Natural killer cell (primary cell): ENCODE measurements around the gene AMELX. TPM values are rescaled to one million over a fixed set of nuclear protein-coding genes. Genes with fewer than 3 reads are reported as not detected.

Source experiments
- ATAC-seq, 3 donors: fragments of 150-1000 bp in 2 of 3; fragments of 200-7000 bp in 1 of 3; cut with Tn5 transposase; 1 replicate in 1 of 3; 2 replicates in 2 of 3; pipeline ENCODE4 v1.10.0; 2021; ENCODE audit warnings: mild to moderate bottlenecking in 2 of 3, moderate library complexity in 2 of 3
- DNase-seq, 2 donors: peaks; one replicate each; pipeline versions ENCODE4 v3.0.0 to v3.0.0-alpha.2; 2013 to 2021; ENCODE audit warnings: mixed read lengths in 1 of 2
- H3K27ac ChIP-seq: one replicate; pipeline ENCODE4 v1.5.1; 2013; ENCODE audit warnings: mild to moderate bottlenecking, low read length
- H3K27me3 ChIP-seq: one replicate; pipeline ENCODE4 v1.6.1; 2013; ENCODE audit warnings: low read length; ENCODE audit not compliant: control insufficient read depth, insufficient read depth
- H3K36me3 ChIP-seq: one replicate; pipeline ENCODE4 v1.6.1; 2013; ENCODE audit warnings: low read length; ENCODE audit not compliant: control insufficient read depth, insufficient read depth
- H3K4me1 ChIP-seq: one replicate; pipeline ENCODE4 v1.6.1; 2013; ENCODE audit warnings: low read length; ENCODE audit not compliant: control insufficient read depth, insufficient read depth
- H3K4me3 ChIP-seq: one replicate; pipeline ENCODE4 v1.5.1; 2013; ENCODE audit warnings: low read length
- H3K9me3 ChIP-seq: one replicate; pipeline ENCODE4 v1.6.1; 2013; ENCODE audit warnings: low read length; ENCODE audit not compliant: control insufficient read depth, insufficient read depth
- H3K27ac Mint-ChIP-seq, 2 donors: one replicate each; pipeline ENCODE4 v1.8.0; 2022; ENCODE audit warnings: mild to moderate bottlenecking in 2 of 2, mixed read lengths in 2 of 2, moderate library complexity in 1 of 2
- H3K27me3 Mint-ChIP-seq, 2 donors: one replicate each; pipeline ENCODE4 v1.8.0; 2022; ENCODE audit warnings: low read depth in 2 of 2, mixed read lengths in 2 of 2
- H3K36me3 Mint-ChIP-seq: one replicate; pipeline ENCODE4 v1.8.0; 2022; ENCODE audit warnings: mixed read lengths
- H3K4me1 Mint-ChIP-seq, 2 donors: one replicate each; pipeline ENCODE4 v1.8.0; 2022; ENCODE audit warnings: mixed read lengths in 2 of 2
- H3K4me3 Mint-ChIP-seq: one replicate; pipeline ENCODE4 v1.8.0; 2022; ENCODE audit warnings: mild to moderate bottlenecking, moderate library complexity, mixed read lengths
- H3K9me3 Mint-ChIP-seq, 2 donors: one replicate each; pipeline ENCODE4 v1.8.0; 2022; ENCODE audit warnings: mixed read lengths in 2 of 2
- WGBS: methylation state at CpG from one replicate; pipeline ENCODE4 v1.1.7; 2013; ENCODE audit warnings: missing lambda C conversion rate; ENCODE audit not compliant: insufficient coverage; 5-methylcytosine and 5-hydroxymethylcytosine counted together
- intact Hi-C: fragments of 100-400 bp; cut with micrococcal nuclease; formaldehyde crosslinking; loops from one replicate; pipeline ENCODE4 v1.14.2; 2022
- total RNA-seq, 4 donors: library from RNA; stranded (reverse); fragments of 120-200 nt in 1 of 4; gene quantifications; one replicate each; pipeline versions ENCODE4 v1.2.3 to v1.2.4, GENCODE V29; 2013 to 2022
- TF ChIP-seq, protein P1 (sequence below): fragments of 200-600 bp; IDR thresholded peaks from one replicate; pipeline ENCODE4 v1.8.0; 2022; ENCODE audit warnings: antibody characterized with exemption

The AMELX gene
- total RNA-seq, 3 donors from 2014 or later (not counting 1 experiment from before 2014, with no cell fraction given) = not detected

DNA sequence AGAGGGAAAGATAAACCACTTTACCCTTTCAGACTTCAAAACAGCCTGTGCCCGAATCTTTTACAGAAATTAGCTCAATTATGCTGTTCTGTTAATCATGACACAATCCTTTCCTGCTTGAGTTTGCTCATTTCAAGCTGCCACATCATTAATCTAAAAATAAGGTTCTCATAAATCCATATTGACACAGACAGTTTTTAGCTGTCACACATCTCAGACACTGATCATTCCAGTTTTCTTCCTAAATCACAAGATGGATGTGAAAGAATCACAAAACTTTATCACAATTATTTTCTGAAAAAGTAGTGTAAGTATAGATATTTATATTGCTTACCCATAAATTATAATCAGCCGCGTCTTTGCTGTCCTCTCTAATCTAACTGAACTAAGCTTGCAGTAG is 27.9 kb upstream of the AMELX start:
- TF ChIP-seq, protein P1, sequence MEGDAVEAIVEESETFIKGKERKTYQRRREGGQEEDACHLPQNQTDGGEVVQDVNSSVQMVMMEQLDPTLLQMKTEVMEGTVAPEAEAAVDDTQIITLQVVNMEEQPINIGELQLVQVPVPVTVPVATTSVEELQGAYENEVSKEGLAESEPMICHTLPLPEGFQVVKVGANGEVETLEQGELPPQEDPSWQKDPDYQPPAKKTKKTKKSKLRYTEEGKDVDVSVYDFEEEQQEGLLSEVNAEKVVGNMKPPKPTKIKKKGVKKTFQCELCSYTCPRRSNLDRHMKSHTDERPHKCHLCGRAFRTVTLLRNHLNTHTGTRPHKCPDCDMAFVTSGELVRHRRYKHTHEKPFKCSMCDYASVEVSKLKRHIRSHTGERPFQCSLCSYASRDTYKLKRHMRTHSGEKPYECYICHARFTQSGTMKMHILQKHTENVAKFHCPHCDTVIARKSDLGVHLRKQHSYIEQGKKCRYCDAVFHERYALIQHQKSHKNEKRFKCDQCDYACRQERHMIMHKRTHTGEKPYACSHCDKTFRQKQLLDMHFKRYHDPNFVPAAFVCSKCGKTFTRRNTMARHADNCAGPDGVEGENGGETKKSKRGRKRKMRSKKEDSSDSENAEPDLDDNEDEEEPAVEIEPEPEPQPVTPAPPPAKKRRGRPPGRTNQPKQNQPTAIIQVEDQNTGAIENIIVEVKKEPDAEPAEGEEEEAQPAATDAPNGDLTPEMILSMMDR = no peak
- no peak overlapping the region for H3K27ac ChIP-seq
- 50% methylated on average over 1 of the region's 3 CpGs for WGBS
- Mint-ChIP-seq H3K4me3 (no peak overlapping the region), H3K4me1 (no peaks in the 10 kb centered on the region), H3K27ac (no peak overlapping the region), H3K36me3 (no peaks in the 10 kb centered on the region), H3K9me3 (peaks cover 0 to 2% of the 10 kb centered on the region in 2 donors), H3K27me3 (no peaks in the 10 kb centered on the region)
- no peaks in the 10 kb centered on the region for H3K9me3 ChIP-seq
- ATAC-seq (no peak), DNase-seq (no peak)
- no peaks in the 10 kb centered on the region for H3K36me3 ChIP-seq
- intact Hi-C loops = no loop called here
- H3K4me3 ChIP-seq = no peak overlapping the region
- H3K27me3 ChIP-seq = no peaks in the 10 kb centered on the region
- H3K4me1 ChIP-seq = no peaks in the 10 kb centered on the region

DNA sequence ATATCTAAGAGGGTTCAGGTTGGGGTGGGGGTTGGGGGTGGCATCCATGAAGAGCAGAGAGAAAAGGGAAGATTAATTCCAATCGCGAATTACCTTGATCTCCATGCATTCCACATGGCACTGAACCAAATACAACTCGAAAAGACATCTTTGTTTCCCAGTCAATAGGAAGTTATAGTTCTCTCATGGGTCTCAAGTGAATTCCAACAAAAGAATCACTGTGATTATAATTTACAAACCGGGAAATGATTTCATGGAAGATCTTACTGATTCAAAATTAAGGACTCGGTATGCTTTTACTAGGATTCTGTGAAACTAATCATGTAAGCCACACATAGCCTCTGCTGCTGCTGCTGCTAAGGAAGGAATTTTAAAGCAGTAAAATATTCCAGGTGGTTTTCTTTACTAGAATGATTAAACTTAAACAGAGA is 26.6 kb upstream of the AMELX start:
- Mint-ChIP-seq H3K27ac (no peak overlapping the region), H3K4me1 (no peaks in the 10 kb centered on the region), H3K9me3 (peaks cover 0 to 2% of the 10 kb centered on the region in 2 donors), H3K27me3 (no peaks in the 10 kb centered on the region), H3K36me3 (no peaks in the 10 kb centered on the region), H3K4me3 (no peak overlapping the region)
- WGBS = no CpG with 5 or more reads among the region's 5 CpGs
- H3K4me3 ChIP-seq = no peak overlapping the region
- no peaks in the 10 kb centered on the region for H3K27me3 ChIP-seq
- no peaks in the 10 kb centered on the region for H3K36me3 ChIP-seq
- TF ChIP-seq, protein P1 = no peak
- ATAC-seq (no peak), DNase-seq (no peak)
- intact Hi-C loops = no loop called here
- H3K27ac ChIP-seq = no peak overlapping the region
- H3K4me1 ChIP-seq = no peaks in the 10 kb centered on the region
- no peaks in the 10 kb centered on the region for H3K9me3 ChIP-seq

DNA sequence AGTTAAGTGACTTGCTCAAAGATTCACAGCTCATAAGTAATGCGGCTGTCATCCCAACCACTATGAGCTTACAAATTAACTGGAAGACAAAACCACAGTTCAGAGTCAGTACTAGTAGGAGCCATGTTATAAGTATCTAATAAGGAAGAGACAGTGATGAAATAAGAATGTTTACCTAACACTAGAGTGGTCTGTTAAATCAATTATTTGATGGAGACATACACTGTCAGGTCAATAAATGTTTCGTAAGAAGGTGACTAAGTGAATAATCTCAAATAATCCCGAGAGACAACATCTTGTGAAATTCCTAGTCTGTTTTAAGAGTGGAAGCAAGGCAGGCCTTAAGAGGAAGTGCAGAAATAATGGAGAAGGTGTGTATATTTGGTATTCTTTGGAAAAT is 25.8 kb upstream of the AMELX start:
- ATAC-seq (no peak), DNase-seq (no peak)
- Histone ChIP-seq H3K9me3 (no peaks in the 10 kb centered on the region), H3K4me1 (no peaks in the 10 kb centered on the region), H3K27ac (no peak overlapping the region), H3K27me3 (no peaks in the 10 kb centered on the region), H3K4me3 (no peak overlapping the region), H3K36me3 (no peaks in the 10 kb centered on the region)
- intact Hi-C loops = no loop called here
- TF ChIP-seq, protein P1 = no peak
- Mint-ChIP-seq H3K27ac (no peak overlapping the region), H3K36me3 (no peaks in the 10 kb centered on the region), H3K9me3 (peaks cover 0 to 2% of the 10 kb centered on the region in 2 donors), H3K27me3 (no peaks in the 10 kb centered on the region), H3K4me1 (no peaks in the 10 kb centered on the region), H3K4me3 (no peak overlapping the region)
- WGBS = 88% methylated on average over 2 of the region's 3 CpGs

DNA sequence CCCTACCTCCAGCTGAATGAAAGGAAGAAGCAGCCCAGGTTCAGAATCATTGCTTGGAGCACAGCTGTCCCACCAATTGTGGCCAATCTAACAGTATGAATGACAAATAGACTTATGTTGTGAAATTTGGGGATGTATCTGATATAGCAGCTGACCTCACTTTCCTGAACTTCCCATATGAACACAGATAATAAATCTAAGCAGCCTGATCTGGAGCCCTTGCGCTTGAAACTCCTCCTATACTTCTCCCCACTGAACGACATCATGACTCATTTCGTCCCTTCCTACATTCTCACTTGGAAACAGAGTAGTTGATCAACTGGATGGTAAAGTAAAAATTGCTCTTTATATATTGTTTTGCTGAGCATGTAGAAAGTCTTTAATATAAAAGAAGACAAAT is 24.2 kb upstream of the AMELX start:
- DNase-seq = no peak
- H3K27me3 ChIP-seq = no peaks in the 10 kb centered on the region
- no peak overlapping the region for H3K27ac Mint-ChIP-seq
- no peak for ATAC-seq
- no peaks in the 10 kb centered on the region for H3K36me3 ChIP-seq
- no peaks in the 10 kb centered on the region for H3K4me1 ChIP-seq
- WGBS = no CpG with 5 or more reads among the region's 3 CpGs
- TF ChIP-seq, protein P1 = no peak
- no peak overlapping the region for H3K27ac ChIP-seq
- intact Hi-C loops = no loop called here
- H3K9me3 ChIP-seq = no peaks in the 10 kb centered on the region
- no peaks in the 10 kb centered on the region for H3K4me1 Mint-ChIP-seq
- H3K27me3 Mint-ChIP-seq = no peaks in the 10 kb centered on the region
- H3K4me3 Mint-ChIP-seq = no peak overlapping the region
- H3K9me3 Mint-ChIP-seq = peaks cover 0 to 2% of the 10 kb centered on the region in 2 donors
- H3K36me3 Mint-ChIP-seq = no peaks in the 10 kb centered on the region
- no peak overlapping the region for H3K4me3 ChIP-seq
